Activated CD8-positive, alpha-beta T cell treated with anti-CD3 and anti-CD28 coated beads, Interleukin-2, amount 10 ng/mL, durations not matched to agents 7 days and 5 days (primary cell): ENCODE results near the gene USH1G. TPM values are rescaled to one million over a fixed set of nuclear protein-coding genes. Genes with fewer than 3 reads are reported as not detected.

Experiments
- ATAC-seq: fragments of 150-1000 bp; cut with Tn5 transposase; one replicate; pipeline ENCODE4 v1.10.0; 2021; ENCODE audit warnings: moderate library complexity
- CTCF ChIA-PET: fragments of 350-600 bp; sonication (Branson Sonifier 250); formaldehyde crosslinking; loops from one replicate; lab custom pipeline; 2021; ENCODE audit warnings: antibody characterized with exemption; lab: Charles Lee
- POLR2A ChIA-PET: fragments of 350-600 bp; sonication (Branson Sonifier 250); formaldehyde crosslinking; loops from one replicate; lab custom pipeline; 2021; ENCODE audit warnings: antibody characterized with exemption; lab: Charles Lee
- DNase-seq: peaks from one replicate; pipeline ENCODE4 v3.0.0-alpha.2; 2020
- H3K27ac Mint-ChIP-seq: one replicate; pipeline ENCODE4 v1.8.0; 2021; ENCODE audit warnings: mild to moderate bottlenecking, mixed read lengths
- H3K27me3 Mint-ChIP-seq: one replicate; pipeline ENCODE4 v1.8.0; 2021; ENCODE audit warnings: low read depth, mixed read lengths
- H3K36me3 Mint-ChIP-seq: one replicate; pipeline ENCODE4 v1.8.0; 2021; ENCODE audit warnings: low read depth, mixed read lengths
- H3K4me1 Mint-ChIP-seq: one replicate; pipeline ENCODE4 v1.8.0; 2021; ENCODE audit warnings: low read depth, mixed read lengths
- H3K4me3 Mint-ChIP-seq: one replicate; pipeline ENCODE4 v1.8.0; 2021; ENCODE audit warnings: mild to moderate bottlenecking, mixed read lengths
- H3K9me3 Mint-ChIP-seq: one replicate; pipeline ENCODE4 v1.8.0; 2022; ENCODE audit warnings: mixed read lengths; ENCODE audit not compliant: insufficient read depth
- total RNA-seq, 2 experiments: library from RNA; stranded (reverse); gene quantifications; one replicate each; pipeline ENCODE4 v1.2.3, GENCODE V29; 2021

Gene USH1G
- total RNA-seq, 2 experiments from 2014 or later = not detected

- no peak for DNase-seq
- H3K27ac Mint-ChIP-seq = no peak overlapping the region
- H3K4me1 Mint-ChIP-seq = no peaks in the 10 kb centered on the region
- ATAC-seq = no peak
- CTCF ChIA-PET = interaction anchor here (1.0 to 1.5 kb wide), 2 partner anchors 18 to 22 kb away, joined by 3 read pairs; no protein-coding TSS in a partner anchor
- no peak overlapping the region for H3K4me3 Mint-ChIP-seq
- no peaks in the 10 kb centered on the region for H3K36me3 Mint-ChIP-seq
- peaks cover 47% of the 10 kb centered on the region for H3K27me3 Mint-ChIP-seq
- POLR2A ChIA-PET = no interaction called here
- H3K9me3 Mint-ChIP-seq = no peaks in the 10 kb centered on the region
Observed at GRCh38 chr17:74939534-74939933, 16.5 kb upstream of the USH1G start.

DNA sequence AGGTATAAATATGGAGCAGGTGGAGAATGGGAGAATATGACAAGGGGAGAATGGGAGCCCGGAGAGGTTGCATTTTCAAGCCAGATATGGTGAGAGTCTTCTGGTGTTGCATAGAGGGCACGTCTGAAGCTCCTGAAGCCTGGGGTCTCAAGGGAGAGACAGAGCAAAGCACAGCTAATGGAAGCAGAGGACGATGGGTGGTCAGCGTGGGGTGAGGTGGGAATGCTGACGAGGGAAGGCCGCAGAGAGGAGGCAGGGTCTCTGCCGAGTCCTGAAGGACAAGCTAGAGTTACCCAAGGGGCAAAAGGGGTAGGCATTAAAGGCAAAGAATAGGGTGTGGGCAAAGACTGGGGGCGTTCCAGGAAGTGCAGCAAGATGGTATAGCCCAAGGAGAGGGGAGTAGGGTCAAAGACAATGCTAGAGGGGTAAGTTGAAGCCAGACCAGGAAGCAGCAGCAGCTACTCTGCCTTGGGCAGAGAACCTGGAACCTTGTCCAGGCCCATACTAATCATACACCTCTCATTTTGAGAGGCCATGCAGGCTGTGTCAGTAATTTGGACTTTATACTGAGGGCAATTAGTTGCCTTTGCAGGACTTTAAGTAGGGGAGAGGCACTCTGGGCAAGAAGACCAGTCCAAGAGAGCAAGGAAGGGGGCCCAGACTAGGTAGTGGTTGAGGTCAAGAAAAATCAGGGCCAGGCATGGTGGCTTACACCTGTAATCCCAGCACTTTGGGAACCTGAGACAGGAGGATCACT is 15.3 kb upstream of the USH1G start:
- Mint-ChIP-seq H3K27ac (no peak overlapping the region), H3K4me1 (no peaks in the 10 kb centered on the region), H3K36me3 (no peaks in the 10 kb centered on the region), H3K9me3 (no peaks in the 10 kb centered on the region), H3K27me3 (peaks cover 51% of the 10 kb centered on the region), H3K4me3 (no peak overlapping the region)
- ATAC-seq (no peak), DNase-seq (no peak)
- ChIA-PET POLR2A (no interaction called here), CTCF (interaction anchor here (1.0 to 1.5 kb wide), 3 partner anchors 19 to 23 kb away, joined by 3 to 4 read pairs (median 3); no protein-coding TSS in a partner anchor)

DNA sequence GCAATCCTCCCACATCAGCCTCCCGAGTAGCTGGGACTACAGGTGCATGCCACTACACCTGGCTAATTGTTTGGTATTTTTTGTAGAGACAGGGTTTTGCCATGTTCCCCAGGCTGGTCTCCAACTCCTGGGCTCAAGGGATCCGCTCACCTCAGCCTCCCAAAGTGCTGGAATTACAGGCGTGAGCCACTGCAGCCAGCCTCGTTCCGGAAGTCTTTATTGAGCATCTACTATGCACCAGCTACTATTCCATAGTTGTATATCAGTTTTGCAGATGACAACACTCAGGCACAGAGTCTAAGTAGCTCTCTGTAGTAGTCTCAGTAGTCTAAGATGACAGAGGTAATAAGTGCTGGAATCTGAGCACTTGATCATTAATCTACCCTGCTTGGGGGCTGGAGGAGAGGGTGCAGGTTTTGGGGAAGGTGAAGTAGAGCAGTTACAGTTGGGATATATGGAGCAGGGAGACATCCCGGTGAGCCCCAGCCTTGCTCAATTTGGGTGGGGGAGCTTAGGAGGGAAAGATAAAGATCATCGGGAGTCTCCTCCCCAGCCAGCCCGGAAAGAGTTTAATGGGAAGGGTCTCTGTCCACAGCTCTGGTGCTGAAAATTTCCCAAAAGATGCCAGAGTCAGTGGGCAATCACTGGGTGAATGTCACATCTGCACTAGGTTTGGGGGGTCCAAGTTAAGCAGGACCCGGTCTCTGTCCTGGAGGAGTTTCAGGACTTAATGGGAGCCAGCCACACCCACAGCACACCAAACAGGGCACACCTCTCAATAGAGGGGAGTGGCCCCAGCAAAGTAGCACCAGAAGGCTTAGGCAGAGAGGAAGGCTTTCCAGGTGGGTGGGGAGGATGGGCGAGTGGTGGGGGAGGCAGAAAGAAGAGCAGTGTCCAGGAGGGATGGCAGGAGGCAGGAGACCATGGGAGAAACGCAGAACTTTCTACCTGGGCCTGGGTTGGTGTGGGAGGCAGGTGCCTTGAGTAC is 14.3 kb upstream of the USH1G start:
- Mint-ChIP-seq H3K27me3 (peaks cover 59% of the 10 kb centered on the region), H3K4me3 (no peak overlapping the region), H3K4me1 (no peaks in the 10 kb centered on the region), H3K9me3 (no peaks in the 10 kb centered on the region), H3K36me3 (no peaks in the 10 kb centered on the region), H3K27ac (no peak overlapping the region)
- no peak for ATAC-seq
- ChIA-PET POLR2A (no interaction called here), CTCF (interaction anchor here (1.3 kb wide), 1 partner anchor 23 kb away, joined by 4 read pairs; no protein-coding TSS in a partner anchor)
- DNase-seq = no peak

- H3K36me3 Mint-ChIP-seq = no peaks in the 10 kb centered on the region
- no peaks in the 10 kb centered on the region for H3K9me3 Mint-ChIP-seq
- ATAC-seq (no peak), DNase-seq (no peak)
- POLR2A ChIA-PET = no interaction called here
- no peak overlapping the region for H3K27ac Mint-ChIP-seq
- CTCF ChIA-PET = no interaction called here
- H3K27me3 Mint-ChIP-seq = peaks cover 60% of the 10 kb centered on the region
- H3K4me1 Mint-ChIP-seq = no peaks in the 10 kb centered on the region
- H3K4me3 Mint-ChIP-seq = no peak overlapping the region
Observed at GRCh38 chr17:74936470-74936799, 13.4 kb upstream of the USH1G start.

GRCh38 chr17:74935585-74936469 is 12.8 kb upstream of the USH1G start, which contains the start of gene OTOP3:
Gene OTOP3, plus strand, starts transcription at chr17:74935898. Its CDS starts 24 bp downstream, at chr17:74935922.
- Mint-ChIP-seq H3K27ac (no peak within 1 kb of the TSS), H3K36me3 (no peaks in the 10 kb centered on the region)
- CTCF ChIA-PET = interaction anchor here (1.3 kb wide), 1 partner anchor 26 kb away, joined by 3 read pairs; no protein-coding TSS in a partner anchor

DNA sequence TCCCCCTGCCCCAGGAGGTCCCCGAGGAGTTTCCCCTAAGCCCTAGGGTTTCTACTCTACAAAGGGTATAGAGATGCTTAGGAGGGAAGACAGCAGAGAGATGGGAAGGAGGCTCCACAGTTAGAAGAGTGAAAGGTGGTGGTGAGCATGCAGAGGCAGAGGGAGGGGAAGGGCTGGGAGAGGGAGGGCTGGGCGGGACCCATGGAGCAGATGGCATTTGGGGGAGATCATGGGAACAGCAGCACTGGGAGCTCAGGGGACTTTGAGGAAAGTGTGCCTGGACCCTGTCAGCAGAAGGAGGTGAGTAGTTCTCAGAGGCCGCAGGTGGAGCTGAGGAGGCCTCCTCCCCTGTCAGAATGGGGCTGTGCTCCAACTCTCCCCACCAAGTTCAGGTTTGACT is 12.0 kb upstream of the USH1G start:
- H3K9me3 Mint-ChIP-seq = no peaks in the 10 kb centered on the region
- DNase-seq (no peak), ATAC-seq (no peak)
- ChIA-PET POLR2A (no interaction called here), CTCF (interaction anchor here (1.3 kb wide), 1 partner anchor 27 kb away, joined by 3 read pairs; no protein-coding TSS in a partner anchor)
- no peak overlapping the region for H3K4me3 Mint-ChIP-seq
- H3K27ac Mint-ChIP-seq = no peak overlapping the region
- peaks cover 58% of the 10 kb centered on the region for H3K27me3 Mint-ChIP-seq
- H3K36me3 Mint-ChIP-seq = no peaks in the 10 kb centered on the region
- H3K4me1 Mint-ChIP-seq = no peaks in the 10 kb centered on the region

More at GRCh38 chr17:74935585-74936469, 12.8 kb upstream of the USH1G start, which contains the start of gene OTOP3:
- H3K4me3 Mint-ChIP-seq = no peak within 1 kb of the TSS
- ATAC-seq = no peak
- H3K4me1 Mint-ChIP-seq = no peaks in the 10 kb centered on the region
- no peak for DNase-seq
- peaks cover 64% of the 10 kb centered on the region for H3K27me3 Mint-ChIP-seq
- no peaks in the 10 kb centered on the region for H3K9me3 Mint-ChIP-seq
- POLR2A ChIA-PET = no interaction called here

DNA sequence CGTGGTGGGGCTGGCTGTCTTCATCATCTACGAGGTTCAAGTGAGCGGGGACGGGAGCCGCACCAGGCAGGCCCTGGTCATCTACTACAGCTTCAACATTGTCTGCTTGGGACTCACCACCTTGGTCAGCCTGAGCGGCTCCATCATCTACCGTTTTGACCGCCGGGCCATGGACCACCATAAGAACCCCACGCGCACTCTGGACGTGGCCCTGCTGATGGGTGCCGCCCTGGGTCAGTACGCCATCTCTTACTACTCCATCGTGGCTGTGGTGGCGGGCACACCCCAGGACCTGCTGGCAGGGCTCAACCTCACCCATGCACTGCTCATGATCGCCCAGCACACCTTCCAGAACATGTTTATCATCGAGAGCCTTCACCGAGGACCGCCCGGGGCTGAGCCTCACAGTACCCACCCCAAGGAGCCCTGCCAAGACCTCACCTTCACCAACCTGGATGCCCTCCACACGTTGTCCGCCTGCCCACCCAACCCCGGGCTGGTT is 7.5 kb upstream of the USH1G start:
- H3K9me3 Mint-ChIP-seq = no peaks in the 10 kb centered on the region
- no peak for ATAC-seq
- no peak overlapping the region for H3K27ac Mint-ChIP-seq
- no peak overlapping the region for H3K4me3 Mint-ChIP-seq
- H3K36me3 Mint-ChIP-seq = no peaks in the 10 kb centered on the region
- ChIA-PET POLR2A (interaction anchor here (1.0 kb wide), 1 partner anchor 150 kb away, joined by 3 read pairs; no protein-coding TSS in a partner anchor), CTCF (no interaction called here)
- H3K27me3 Mint-ChIP-seq = peaks cover 52% of the 10 kb centered on the region
- no peaks in the 10 kb centered on the region for H3K4me1 Mint-ChIP-seq
- no peak for DNase-seq

DNA sequence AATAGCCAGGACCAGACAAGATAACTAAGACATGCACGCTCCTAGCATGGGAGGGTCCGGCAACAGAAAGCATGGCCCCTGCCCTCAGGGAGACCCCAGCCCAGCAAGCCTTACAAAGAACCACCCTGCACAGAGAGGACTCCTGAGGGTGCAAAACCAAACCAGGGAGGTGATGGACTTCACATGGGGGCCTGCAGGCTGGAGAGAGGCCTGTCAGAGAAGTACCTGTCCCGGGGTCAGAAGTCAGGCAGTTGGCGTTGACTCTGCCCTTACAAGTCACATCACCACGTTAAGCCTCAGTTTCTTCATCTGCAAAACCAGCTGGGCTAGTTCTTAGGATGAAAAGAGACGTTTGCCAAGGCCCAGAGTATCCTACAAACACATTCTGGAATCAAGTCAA is 5.7 kb upstream of the USH1G start:
- peaks cover 56% of the 10 kb centered on the region for H3K27me3 Mint-ChIP-seq
- DNase-seq (no peak), ATAC-seq (no peak)
- H3K27ac Mint-ChIP-seq = no peak overlapping the region
- CTCF ChIA-PET = no interaction called here
- POLR2A ChIA-PET = no interaction called here
- no peak overlapping the region for H3K4me3 Mint-ChIP-seq
- H3K9me3 Mint-ChIP-seq = no peaks in the 10 kb centered on the region
- H3K4me1 Mint-ChIP-seq = peaks cover under 1% of the 10 kb centered on the region
- no peaks in the 10 kb centered on the region for H3K36me3 Mint-ChIP-seq

DNA sequence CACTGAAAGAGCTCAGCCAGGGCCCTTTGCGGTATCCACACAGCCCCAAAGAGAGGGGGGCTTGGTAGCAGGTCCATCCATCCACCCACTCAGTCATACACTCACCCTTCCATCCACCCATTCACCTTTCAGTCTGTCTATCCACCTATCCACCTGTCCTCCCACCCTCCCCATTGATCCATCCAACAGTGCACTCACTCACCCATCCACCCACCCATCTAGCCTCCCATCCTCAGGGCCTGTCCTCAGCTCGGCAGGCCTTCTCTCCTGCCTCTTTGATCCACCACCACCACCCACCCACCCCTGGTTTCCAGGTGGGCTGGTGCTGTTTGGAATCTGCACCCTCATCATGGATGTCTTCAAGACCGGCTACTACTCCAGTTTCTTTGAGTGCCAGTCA is 2.2 kb upstream of the USH1G start:
- no peak for DNase-seq
- H3K4me1 Mint-ChIP-seq = peaks cover 5% of the 10 kb centered on the region
- no peaks in the 10 kb centered on the region for H3K36me3 Mint-ChIP-seq
- ChIA-PET POLR2A (no interaction called here), CTCF (interaction anchor here (0.7 to 4.2 kb wide), 4 partner anchors 21 to 189 kb away, joined by 3 to 43 read pairs (median 12); no protein-coding TSS in a partner anchor)
- peaks cover 52% of the 10 kb centered on the region for H3K27me3 Mint-ChIP-seq
- ATAC-seq = no peak
- H3K9me3 Mint-ChIP-seq = no peaks in the 10 kb centered on the region
- no peak overlapping the region for H3K4me3 Mint-ChIP-seq
- H3K27ac Mint-ChIP-seq = no peak overlapping the region

DNA sequence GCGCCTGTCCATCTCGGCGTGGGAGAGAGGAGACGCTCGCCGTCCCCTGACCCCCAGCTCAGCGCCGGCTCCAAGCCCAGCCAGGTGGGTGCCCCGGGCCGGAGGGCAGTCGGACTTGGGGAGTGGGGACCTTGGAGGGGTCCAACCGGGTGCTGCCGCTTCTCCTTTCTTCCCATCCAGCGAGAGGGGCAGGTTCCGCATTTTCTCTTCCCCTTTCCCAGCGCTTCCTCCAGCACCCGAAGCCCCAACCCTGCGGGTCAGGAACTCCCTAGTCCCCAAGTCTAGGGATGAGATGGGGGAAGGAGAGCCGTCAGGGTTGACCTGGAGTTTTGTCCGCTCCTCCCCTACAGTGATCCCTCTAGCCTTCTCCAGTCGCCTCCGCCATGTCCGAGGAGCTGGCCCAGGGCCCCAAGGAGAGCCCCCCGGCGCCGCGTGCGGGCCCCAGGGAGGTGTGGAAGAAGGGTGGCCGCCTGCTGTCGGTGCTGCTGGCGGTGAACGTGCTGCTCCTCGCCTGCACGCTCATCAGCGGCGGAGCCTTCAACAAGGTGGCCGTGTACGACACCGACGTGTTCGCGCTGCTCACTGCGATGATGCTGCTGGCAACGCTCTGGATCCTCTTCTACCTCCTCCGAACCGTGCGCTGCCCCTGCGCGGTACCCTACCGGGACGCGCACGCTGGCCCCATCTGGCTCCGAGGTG is 1.3 kb upstream of the USH1G start, which contains the start of gene OTOP2:
TSS of gene OTOP2 (plus strand) at position 24 of the 699 bp plus-strand sequence. CDS start at position 384, 360 bp downstream.
- DNase-seq (no peak), ATAC-seq (no peak)
- CTCF ChIA-PET = interaction anchor here (0.7 to 4.2 kb wide), 10 partner anchors 9 to 190 kb away, joined by 3 to 43 read pairs (median 4); partner anchors contain the start of gene CDR2L
- Mint-ChIP-seq H3K27me3 (peaks cover 52% of the 10 kb centered on the region), H3K4me3 (no peak within 1 kb of the TSS), H3K36me3 (no peaks in the 10 kb centered on the region), H3K4me1 (peaks cover 5% of the 10 kb centered on the region), H3K27ac (no peak within 1 kb of the TSS), H3K9me3 (no peaks in the 10 kb centered on the region)
- POLR2A ChIA-PET = no interaction called here
